Measurements from ENCODE around the gene NCF2.

The NCF2 gene

GRCh38 chr1:183582021-183582713 lies 8.1 kb downstream of the NCF2 start:
- DNase-seq, result no peak

- DNase-seq, result peak; percentile 17 to 61
Measured at GRCh38 chr1:183580281-183580682, 10.0 kb downstream of the NCF2 start.

- DNase-seq, result no peak
Measured at GRCh38 chr1:183578856-183579255, 11.4 kb downstream of the NCF2 start.

DNA sequence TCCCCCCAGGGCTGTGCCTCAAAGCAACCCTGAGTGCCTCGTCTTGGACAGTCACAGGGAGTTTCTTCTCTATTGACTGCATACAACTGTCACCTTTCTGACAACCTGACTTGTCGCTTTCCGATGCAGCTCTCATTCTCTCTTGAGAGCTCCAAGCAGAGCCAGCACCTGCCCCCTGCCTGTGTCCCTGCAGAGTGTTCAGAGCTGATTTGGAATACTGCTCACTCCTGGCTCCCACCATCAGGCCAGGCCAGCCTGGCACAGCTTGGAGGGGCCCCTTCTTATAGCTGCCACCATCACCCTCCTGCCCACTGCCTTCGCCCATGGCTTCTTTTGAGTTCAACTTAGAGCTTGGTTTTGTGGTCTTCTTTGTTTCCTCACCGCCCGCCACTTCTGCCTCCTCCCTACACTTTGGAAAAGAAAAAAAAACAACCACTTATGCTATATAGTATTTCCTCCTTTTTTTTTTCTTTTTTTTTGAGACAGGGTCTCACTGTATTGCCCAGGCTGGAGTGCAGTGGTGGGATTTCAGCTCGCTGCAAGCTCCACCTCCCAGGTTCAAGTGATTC lies 12.3 kb downstream of the NCF2 start:
- DNase-seq, result no peak

DNA sequence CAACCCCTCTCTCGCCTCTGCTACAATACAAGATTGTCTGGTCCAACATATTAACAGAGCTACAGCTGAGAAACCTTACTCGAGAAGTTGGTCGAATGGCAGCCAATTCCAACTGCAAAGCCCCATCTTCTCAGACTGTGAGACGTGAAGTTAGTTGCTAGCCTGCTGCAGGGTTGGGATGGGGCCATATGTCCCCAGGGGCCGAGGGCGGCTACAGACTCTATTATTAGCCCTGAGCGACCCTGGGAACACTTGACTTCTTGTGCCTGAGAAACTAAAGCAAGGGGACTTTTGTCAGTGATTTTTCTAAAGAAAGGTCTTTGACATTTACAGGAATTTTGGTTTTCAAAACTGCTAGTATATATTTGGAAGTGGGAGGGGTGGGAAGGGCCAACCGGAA lies 13.7 kb downstream of the NCF2 start:
- no peak for DNase-seq

DNA sequence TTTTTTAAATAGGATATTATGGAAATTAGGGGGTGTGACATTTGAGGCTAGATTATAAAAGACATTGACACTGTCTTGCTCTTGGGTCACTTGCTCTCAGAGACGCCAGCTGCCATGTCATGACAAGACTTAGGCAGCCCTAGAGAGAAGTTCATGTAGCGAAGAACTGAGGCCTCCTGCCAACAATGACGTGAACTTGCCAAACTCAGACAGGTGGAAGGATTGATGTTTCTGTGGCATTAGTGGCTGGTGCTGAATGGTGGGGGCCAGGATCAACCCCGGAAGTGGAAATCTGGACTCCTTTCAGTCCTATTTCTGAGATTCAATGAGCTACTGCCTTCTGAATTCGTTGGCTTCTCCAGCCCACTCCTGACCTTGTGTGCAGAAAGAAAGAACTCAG lies 14.7 kb downstream of the NCF2 start:
- no peak for DNase-seq

DNA sequence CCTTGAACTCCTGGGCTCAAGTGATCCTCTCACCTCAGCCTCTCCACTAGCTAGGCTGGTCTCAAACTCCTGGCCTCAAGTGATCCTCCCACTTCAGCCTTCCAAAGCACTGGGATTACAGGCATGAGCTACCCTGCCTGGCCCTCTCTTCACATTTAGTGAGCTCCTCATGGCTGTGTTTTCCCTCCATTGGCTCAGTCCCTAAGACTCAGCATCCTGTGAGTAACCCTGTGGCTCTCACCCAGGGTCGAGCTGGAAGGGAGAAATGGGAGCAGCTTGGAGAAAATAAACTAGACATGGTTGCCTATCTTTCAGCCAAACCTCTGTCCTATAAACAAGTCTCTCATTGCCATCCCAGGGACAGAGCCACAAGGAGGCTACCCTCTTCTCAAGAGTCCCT lies 17.5 kb downstream of the NCF2 start:
- no peak for DNase-seq

DNA sequence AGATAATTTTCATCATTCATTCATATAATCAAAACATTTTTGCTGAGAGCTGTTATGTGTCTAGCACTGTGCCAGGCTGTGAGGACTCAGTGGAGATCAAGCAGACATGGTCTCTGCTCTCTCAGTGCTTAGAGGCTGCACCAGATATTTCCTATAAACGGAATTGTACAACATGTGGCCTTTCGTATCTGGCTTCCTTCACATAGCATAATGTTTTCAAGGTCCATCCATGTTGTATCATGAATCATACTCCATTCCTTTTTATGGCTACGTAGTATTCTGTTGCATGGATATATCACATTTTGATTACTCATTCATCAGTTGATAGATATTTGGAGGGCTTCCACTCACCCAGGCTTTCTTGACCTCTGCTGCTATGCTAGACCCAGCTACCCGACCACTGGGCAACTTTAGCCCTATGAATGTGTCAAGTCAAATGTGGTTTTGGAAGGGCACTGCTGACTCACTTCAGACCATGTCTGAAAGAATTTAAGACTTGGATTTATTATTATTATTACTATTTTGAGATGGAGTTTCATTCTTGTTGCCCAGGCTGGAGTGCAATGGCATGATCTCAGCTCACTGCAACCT lies 18.5 kb downstream of the NCF2 start:
- no peak for DNase-seq

- DNase-seq, result no peak
Measured at GRCh38 chr1:183570451-183570850, 19.8 kb downstream of the NCF2 start.

- no peak for DNase-seq
Measured at GRCh38 chr1:183569801-183570200, 20.5 kb downstream of the NCF2 start.

GRCh38 chr1:183569141-183569540 lies 21.1 kb downstream of the NCF2 start:
- DNase-seq, result no peak

DNA sequence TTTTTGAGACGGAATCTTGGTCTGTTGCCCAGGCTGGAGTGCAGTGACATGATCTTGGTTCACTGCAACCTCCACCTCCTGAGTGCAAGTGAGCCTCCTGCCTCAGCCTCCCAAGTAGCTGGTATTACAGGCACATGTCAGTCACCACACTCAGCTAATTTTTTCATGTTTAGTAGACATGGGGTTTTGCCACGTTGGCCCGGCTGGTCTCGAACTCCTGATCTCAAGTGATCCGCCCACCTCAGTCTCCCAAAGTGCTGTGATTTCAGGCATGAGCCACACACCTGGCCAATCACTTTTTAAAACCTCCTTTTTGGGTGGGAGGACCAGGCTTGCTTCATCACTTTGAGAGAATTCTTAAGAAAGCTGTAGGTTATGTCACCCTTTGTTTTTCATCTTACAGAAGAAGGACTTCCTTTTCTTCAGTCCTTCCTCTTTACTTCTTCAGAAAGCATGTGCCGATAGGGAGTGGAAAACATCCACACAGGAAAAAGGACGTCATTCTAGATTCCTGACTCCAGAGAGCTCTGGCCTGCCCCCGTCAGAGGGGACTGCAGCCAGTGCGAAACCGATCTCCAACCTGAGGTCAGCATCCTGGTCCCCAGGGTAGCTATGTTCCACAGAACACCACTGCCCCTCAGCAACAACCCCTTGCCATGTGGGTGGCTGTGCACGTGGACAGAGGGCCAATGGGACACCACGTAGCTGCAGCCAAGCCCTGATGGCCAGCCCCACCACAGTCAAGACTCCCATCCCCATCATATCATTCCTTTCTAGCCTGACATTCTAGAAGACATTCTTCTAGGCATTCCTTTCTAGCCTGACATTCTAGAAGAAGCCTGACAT lies 21.9 kb downstream of the NCF2 start:
- peak in 1 of 2 donors; percentile 5 for DNase-seq

DNA sequence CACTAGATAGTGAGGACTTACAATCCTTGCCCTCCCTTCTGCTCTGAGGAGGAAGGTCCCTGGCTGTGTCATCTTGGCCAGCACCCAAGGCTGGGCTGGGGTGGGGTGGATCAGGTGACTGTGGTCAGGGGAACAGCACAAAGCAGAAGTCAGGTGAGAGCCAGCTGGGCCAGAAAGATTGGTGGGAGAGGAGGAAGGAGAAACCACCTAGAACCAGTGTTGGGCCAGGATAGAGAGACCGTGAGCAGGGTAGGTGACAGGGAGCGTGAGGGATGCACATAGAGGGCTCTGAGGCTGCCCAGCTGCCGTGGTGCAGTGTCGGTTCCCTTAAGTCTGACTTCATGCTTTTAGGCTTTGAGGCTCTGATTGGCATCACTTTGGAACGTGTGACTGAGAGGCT lies 22.7 kb downstream of the NCF2 start:
- DNase-seq, result peak in 1 of 2 donors; percentile 52

DNA sequence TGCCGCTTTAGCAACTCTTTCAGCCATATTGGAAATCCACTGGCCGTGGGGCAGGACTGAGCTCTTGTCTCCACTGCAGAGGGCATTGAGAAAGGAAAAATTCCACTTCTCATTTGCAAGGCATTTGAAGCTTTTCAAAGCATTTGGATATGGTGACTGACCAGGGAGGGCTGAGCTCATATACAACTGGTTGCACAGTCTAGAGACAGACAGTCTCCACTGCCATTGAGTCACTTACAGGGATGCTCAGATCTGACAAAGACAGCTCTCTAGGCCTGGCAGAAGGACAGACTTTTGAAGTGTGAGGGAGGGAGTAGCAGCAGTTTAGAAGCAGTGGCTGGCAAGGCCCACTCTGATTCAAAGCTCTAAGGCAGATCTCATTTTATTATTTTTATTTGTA lies 24.2 kb downstream of the NCF2 start:
- DNase-seq, result no peak

DNA sequence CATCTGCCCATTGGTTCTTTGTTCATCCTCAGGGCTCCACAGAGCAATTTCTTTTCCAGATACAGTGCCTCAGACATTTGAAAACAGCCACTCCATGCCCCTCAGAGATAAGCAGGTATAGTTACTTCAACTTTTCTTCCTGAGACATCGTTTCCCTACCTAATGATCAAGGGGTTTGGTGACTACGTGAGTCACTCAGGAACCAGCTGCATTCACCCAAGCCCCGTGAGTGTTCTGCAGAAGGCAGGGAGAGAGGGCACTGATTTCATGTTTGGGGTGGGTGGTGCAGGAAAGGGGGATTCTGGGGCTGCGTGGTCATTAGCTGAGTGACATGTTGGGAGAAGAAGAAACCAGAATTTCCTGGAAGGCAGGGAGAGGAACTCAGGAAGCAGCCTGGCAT lies 25.0 kb downstream of the NCF2 start:
- DNase-seq, result no peak

- DNase-seq, result no peak
Measured at GRCh38 chr1:183562701-183563100, 27.6 kb downstream of the NCF2 start.

GRCh38 chr1:183559061-183559460 lies 31.2 kb downstream of the NCF2 start:
- no peak for DNase-seq

DNA sequence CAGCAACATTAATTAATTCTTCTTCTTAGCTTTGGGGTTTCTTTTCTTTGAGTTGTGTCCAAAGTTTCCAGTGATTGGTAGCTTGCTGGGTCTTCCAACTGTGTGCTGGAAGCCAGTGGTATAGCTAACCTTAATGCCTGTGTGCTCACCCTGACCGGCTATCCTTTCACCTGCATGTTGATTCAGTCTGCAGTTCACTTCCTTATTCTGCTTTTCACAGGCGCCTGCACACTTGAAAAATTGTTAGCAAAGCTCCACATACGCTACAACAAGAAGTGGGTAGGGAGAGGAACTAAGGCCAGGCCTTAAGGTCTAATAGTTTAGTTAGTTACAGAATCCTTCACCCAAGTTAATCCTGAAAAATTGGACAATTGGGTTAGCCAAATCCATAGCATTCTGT lies 35.7 kb downstream of the NCF2 start:
- no peak for DNase-seq

GRCh38 chr1:183553764-183554163 lies 36.5 kb downstream of the NCF2 start:
- no peak for DNase-seq

DNA sequence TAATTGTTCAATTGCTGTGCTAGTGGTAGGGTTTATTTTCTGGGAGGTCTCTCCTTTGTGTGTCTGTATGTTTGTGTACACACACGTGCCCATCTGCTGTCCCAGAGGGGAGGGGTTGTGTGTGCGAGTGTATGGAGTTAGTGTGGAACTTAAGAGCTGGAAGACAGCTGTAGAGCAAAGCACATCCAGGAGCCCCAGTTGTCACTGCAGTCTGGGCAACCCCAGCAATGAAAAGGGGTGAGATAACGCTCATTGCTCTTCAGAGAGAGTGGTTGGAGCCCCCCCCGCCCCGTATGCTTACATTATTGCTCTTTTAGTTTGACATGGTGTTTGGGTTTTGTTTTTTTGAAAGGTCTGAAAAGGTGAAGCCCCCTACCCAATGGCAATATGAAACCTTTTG lies 36.9 kb downstream of the NCF2 start:
- no peak for DNase-seq

DNA sequence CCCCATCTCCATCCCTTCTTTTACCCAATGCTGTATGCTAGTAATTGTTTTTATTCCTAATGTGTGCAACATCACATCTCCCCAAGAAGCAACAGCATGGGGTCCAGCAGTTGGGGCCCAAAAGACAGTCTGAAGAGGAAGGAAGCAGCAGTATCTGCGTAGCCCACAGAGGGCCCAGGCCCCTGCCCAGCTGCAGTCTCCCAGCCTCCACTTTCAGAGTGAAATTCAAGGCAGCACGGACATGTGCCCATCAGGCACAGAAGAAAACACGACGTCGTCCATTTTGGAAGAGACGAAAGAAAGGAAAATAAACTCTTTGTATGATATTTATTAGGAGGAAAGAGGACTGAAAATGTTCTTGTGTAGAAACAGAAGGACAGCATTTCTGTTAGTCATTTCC lies 37.4 kb downstream of the NCF2 start:
- no peak for DNase-seq

- DNase-seq, result no peak
Measured at GRCh38 chr1:183552441-183552840, 37.8 kb downstream of the NCF2 start.

DNA sequence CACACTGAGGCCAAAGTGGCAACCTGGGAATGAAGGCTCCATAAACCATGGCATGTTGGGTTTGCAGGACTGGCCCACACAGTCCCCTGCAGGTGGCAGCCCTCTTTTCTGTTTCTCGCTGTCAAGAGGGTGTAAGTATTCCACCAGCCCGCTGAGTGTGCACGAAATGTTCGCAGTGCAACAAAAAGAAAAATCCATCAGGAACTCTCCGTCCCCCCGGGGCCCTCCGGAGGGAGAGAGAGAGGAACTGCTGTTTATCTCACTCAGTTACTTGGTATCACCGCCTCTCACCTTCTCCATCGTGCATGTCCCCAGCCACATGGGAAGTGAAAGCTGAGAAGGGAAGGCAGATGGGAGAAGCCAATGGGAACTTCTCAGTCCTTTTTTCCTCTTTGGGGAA lies 38.3 kb downstream of the NCF2 start:
- no peak for DNase-seq

DNA sequence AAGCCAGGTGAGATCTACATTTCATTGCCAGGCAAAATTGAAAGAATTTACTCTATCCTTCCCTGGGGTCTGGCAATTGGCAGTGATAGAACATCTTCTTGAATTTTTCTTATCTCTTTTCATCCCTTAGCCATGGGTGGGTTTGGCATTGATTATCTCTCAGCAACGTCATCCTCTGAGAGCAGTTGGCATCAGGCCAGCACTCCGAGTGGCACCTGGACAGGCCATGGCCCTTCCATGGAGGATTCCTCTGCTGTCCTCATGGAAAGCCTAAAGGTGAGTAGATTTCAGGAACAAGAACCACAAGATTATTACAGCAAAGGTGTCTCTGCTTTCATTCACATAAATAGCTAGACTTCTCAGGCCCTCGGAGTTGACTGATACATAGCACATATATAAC lies 39.3 kb downstream of the NCF2 start:
- no peak for DNase-seq
